A549 treated with AZD9567 at 1 μM for 4 hours (cell line): ENCODE data around the gene ZRSR2. TPM values are rescaled to one million over a fixed set of nuclear protein-coding genes. Genes with fewer than 3 reads are reported as not detected.

Experiments used
- total RNA-seq: library from RNA; stranded (reverse); fragments of 200-300 nt; extraction: Qiagen RNA extraction; gene quantifications from 5 replicates; pipeline ENCODE4 v1.2.3, GENCODE V29; 2022; ENCODE audit not compliant: insufficient read depth

ZRSR2 gene, protein sequence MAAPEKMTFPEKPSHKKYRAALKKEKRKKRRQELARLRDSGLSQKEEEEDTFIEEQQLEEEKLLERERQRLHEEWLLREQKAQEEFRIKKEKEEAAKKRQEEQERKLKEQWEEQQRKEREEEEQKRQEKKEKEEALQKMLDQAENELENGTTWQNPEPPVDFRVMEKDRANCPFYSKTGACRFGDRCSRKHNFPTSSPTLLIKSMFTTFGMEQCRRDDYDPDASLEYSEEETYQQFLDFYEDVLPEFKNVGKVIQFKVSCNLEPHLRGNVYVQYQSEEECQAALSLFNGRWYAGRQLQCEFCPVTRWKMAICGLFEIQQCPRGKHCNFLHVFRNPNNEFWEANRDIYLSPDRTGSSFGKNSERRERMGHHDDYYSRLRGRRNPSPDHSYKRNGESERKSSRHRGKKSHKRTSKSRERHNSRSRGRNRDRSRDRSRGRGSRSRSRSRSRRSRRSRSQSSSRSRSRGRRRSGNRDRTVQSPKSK
- 9.0 to 10.7 TPM (median 9.8 TPM) in 5 replicates for total RNA-seq

DNA sequence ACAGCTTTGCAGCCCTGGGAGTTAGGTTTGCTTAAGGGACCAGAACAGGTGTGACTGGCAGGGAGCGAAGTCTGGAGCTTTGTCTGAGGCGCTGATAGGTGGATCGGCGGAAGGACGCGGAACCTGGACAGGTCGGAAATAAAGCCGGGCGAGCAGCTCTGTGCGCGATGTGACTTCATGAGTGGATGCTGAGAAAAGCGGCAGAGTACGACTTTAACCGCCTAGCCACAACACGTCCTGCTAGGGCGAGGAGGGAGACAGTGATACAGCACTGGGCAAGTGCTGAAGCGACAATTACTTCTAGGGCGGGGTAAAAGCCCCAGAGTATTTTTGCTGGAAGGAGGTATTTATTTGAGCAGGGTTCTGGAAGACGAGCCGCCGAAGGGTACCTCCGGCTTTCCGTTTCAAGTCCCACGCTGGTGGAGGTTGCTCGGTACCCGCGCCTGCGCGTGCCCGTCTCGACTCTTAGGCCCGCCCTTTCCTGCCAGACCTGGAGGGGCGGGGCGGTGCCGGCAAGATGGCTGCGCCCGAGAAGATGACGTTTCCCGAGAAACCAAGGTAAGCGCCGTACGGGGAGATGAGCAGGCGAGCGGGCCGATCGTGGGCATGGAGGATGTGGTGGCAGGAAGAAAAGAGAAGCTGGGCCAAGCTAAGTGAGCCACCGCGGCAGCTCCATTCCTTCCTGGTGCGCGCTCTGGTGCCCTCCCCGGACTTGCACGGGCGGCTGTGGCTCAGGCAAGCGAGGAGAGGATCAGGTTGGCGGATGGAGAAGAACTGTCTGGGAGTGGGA lies at the start of gene ZRSR2:
Gene ZRSR2 (plus strand): TSS at position 506 of the 790 bp plus-strand sequence. CDS start 12 bp downstream, at position 518.

DNA sequence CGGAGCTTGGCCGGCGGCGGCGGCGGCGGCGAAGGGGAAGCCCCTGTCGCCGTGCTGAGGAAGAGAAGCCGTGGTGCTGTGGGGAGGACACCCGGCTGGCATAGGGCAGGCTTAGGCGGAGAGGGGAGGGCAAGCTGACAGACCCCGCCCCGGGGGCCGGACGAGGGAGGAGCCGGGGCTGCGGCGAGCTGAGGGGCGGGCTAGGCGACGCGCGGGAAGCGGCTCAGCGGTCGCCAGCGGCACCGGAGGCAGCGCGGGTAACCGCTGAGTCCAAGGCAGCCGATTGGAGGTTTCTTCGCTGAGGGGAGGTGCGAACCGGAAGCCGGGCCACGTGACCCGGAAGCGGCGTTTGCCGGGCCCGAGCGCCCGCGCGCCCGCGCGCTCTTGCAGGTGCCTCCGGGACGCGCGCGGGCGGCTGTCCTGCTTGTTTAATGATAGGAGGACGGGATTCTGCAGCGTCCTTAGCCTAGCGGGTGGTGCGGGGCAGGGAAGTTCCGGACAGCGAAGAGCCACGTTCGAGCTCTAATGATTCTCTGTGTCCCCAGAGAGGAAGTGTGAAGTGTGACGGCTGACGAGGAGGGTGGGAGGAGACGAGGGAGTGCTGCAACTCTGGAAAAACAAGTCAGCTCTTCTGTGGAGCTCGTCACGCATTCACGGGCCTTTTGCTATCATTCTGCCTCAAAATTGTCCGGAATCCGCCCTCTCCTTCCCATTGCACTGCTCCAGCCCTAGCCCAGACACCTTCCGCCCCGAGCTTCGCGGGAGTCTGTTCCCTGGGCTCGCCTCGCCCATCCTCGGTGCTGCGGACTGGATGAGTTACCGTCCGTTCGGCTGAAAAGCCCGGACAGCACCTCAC lies 64.7 kb downstream of the ZRSR2 start, which contains the start of gene AP1S2:
Gene AP1S2 (minus strand): TSS at position 102 of the 856 bp plus-strand sequence. CDS start 2,289 bp downstream, outside the sequence.

Other genes starting within 250 kb of the ZRSR2 start
- gene ACE2, start 189.5 kb upstream of the ZRSR2 start, total RNA-seq = not detected in 5 replicates
- 0.68 to 0.99 TPM (median 0.86 TPM) in 4 of 5 replicates, not detected in the other for gene CLTRN, start 125.7 kb upstream of the ZRSR2 start, total RNA-seq
- gene CA5B, start 52.2 kb upstream of the ZRSR2 start, total RNA-seq = 2.1 to 3.6 TPM (median 3.0 TPM) in 5 replicates
- 10.4 to 18.3 TPM (median 16.6 TPM) in 5 replicates for gene AP1S2, start 64.3 kb downstream of the ZRSR2 start, total RNA-seq